Lower leg skin (tissue), 3 donors: ENCODE results near the gene LRRIQ1.

Experiments used
- CTCF ChIP-seq, 3 donors: fragments of 450-650 bp; IDR thresholded peaks; one replicate each; pipeline ENCODE4 v1.5.1; 2016; ENCODE audit warnings: antibody characterized with exemption in 3 of 3, mild to moderate bottlenecking in 3 of 3, moderate library complexity in 2 of 3
- POLR2A ChIP-seq, 2 donors: fragments of 450-650 bp; IDR thresholded peaks; one replicate each; pipeline ENCODE4 v1.6.1; 2016 to 2017; ENCODE audit warnings: antibody characterized with exemption in 2 of 2, mild to moderate bottlenecking in 1 of 2, moderate library complexity in 1 of 2

- TF ChIP-seq CTCF (IDR thresholded peaks at IDR 0.05) (no peak), POLR2A (IDR thresholded peaks at IDR 0.05) (no peak)
Measured at GRCh38 chr12:85237327-85237726, 201.2 kb downstream of the LRRIQ1 start.
